GM06990 (cell line): Measurements from ENCODE around the gene KNCN.

Experiments
- DNase-seq: peaks from one replicate; pipeline ENCODE4 v3.0.0-alpha.2; 2011; ENCODE audit not compliant: insufficient read length; ENCODE audit errors: extremely low read depth
- H3K27me3 ChIP-seq: replicated peaks from 2 replicates; pipeline ENCODE4 v1.6.0; 2011; ENCODE audit warnings: low read length; ENCODE audit not compliant: control insufficient read depth, insufficient read depth
- H3K36me3 ChIP-seq: 2 replicates; pipeline ENCODE4 v1.5.1; 2011; ENCODE audit warnings: low read length; ENCODE audit not compliant: control insufficient read depth, insufficient read depth
- H3K4me3 ChIP-seq: replicated peaks from 2 replicates; pipeline ENCODE4 v1.5.1; 2011; ENCODE audit warnings: low read depth, mild to moderate bottlenecking, control low read depth, low read length
- TF ChIP-seq, protein P1 (sequence below): IDR thresholded peaks from 2 replicates; pipeline ENCODE4 v1.5.1; 2011; ENCODE audit warnings: low read length, control low read depth, mild to moderate bottlenecking, inconsistent platforms; ENCODE audit not compliant: insufficient read depth, poor library complexity, severe bottlenecking

Gene KNCN

DNA sequence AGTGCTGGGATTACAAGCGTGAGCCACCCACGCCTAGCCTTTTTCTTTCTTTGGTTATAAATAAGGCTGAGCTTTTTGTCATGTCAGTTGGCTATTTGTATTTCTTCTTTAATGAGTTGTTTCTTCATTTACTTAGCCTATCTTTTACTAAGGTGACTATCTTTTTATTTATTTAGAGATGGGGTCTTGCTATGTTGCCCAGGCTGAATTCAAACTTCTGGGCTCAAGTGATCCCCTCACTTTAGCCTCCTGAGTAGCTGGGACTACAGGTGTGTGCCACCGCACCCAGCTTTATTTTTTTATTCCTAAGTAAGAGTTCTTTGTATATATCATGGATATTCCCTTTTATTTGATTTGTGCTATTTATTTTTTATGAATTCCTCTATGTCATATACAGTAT is 49.9 kb downstream of the KNCN start:
- Histone ChIP-seq H3K27me3 (no peaks in the 10 kb centered on the region; the same call in 1 of the 2 replicates), H3K4me3 (no peak overlapping the region), H3K36me3 (no peaks in the 10 kb centered on the region)
- TF ChIP-seq, protein P1, sequence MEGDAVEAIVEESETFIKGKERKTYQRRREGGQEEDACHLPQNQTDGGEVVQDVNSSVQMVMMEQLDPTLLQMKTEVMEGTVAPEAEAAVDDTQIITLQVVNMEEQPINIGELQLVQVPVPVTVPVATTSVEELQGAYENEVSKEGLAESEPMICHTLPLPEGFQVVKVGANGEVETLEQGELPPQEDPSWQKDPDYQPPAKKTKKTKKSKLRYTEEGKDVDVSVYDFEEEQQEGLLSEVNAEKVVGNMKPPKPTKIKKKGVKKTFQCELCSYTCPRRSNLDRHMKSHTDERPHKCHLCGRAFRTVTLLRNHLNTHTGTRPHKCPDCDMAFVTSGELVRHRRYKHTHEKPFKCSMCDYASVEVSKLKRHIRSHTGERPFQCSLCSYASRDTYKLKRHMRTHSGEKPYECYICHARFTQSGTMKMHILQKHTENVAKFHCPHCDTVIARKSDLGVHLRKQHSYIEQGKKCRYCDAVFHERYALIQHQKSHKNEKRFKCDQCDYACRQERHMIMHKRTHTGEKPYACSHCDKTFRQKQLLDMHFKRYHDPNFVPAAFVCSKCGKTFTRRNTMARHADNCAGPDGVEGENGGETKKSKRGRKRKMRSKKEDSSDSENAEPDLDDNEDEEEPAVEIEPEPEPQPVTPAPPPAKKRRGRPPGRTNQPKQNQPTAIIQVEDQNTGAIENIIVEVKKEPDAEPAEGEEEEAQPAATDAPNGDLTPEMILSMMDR: no peak
- DNase-seq: no peak

DNA sequence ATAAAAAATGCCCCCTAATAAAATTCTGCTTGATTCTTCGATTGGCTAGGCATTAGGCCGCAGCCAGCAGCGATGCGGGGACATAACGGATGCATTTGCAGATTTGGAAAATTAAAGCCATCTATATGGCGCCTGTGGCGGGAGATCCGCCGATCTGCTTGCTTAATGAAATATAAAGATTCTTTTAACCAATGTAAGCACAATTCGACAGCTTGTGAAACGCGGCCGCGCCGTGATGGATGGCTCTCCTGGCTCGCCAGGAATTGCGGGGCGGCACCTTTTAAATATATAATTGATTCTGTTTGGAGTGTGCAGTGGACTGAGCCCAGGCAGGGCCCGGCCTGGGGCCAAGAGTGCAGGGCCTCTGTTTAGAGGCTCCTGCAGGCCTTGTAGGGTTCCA is 53.8 kb downstream of the KNCN start:
- Histone ChIP-seq H3K27me3 (peaks cover 6% of the 10 kb centered on the region), H3K36me3 (no peaks in the 10 kb centered on the region), H3K4me3 (no peak overlapping the region)
- TF ChIP-seq, protein P1: no peak
- DNase-seq: no peak

DNA sequence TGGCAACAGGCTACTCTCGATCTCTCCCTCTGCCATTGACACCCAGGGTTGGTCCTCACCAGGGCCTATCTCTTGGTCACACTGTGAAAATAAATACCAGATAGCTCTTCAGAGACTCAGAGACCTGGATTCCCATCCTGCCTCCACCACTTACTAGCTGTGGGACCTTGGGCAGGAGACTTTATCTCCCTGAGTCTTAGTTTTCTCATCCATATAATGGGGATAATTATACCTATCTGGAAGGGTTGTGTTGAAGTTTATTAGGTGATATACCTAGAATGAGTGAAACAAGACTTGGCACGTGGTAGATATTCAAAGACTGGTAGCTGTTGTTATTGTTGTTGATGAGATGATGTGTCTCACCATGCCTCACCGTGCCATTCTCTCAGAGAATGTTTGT is 54.4 kb downstream of the KNCN start:
- Histone ChIP-seq H3K4me3 (no peak overlapping the region), H3K27me3 (peaks cover 7% of the 10 kb centered on the region), H3K36me3 (no peaks in the 10 kb centered on the region)
- TF ChIP-seq, protein P1: no peak
- DNase-seq: no peak

DNA sequence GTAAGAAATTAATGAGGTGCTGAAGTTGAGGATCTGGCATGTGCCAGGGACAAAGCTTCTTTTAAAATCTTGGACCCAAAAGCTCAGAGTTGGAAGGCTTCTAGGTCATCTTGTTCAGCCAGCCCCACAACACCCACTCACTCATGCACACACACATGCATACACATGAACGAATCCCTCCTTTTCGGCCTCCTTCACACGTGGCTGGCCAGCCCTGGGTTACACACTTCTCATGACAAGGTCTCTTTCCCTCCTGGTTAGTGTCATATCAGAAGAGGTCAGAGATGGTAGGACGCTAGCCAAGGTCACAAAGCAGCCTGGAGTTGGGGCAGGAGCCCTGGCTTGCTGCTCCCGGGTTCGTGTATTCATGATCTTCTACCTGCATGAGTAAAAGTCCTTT is 54.9 kb downstream of the KNCN start:
- TF ChIP-seq, protein P1: no peak
- Histone ChIP-seq H3K36me3 (no peaks in the 10 kb centered on the region), H3K4me3 (no peak overlapping the region), H3K27me3 (peaks cover 7% of the 10 kb centered on the region)
- no peak for DNase-seq

DNA sequence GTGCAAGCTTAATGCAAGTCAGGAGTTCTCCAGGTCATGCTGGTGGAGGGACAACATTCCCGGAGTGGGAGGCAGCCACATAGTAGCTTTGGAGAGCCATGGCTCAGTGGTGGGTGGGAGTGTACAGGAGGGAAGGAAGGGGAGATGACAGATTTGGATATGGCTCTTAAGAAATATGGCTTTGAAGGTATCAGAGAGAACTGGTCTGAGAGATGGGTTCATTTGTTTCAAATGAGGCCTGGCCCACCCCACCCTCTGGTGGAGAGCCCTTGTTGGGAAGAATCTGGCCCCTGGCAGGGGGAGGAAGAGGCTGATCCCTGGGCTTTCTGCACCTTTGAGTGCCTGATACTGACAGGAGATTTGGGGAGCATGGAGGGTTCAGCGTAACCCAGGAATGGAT is 55.7 kb downstream of the KNCN start:
- H3K4me3 ChIP-seq: no peak overlapping the region
- no peak for DNase-seq
- H3K27me3 ChIP-seq: peaks cover 7% of the 10 kb centered on the region
- H3K36me3 ChIP-seq: no peaks in the 10 kb centered on the region
- TF ChIP-seq, protein P1: no peak
